Activated naive CD8-positive, alpha-beta T cell treated with anti-CD3 and anti-CD28 coated beads for 36 hours (primary cell): ENCODE results near the gene AGBL1. TPM values are rescaled to one million over a fixed set of nuclear protein-coding genes. Genes with fewer than 3 reads are reported as not detected.

Experiments used
- DNase-seq: peaks from one replicate; pipeline ENCODE4 v3.0.0; 2021
- H3K27ac Mint-ChIP-seq: one replicate; pipeline ENCODE4 v1.8.0; 2022; ENCODE audit warnings: mild to moderate bottlenecking, moderate library complexity, mixed read lengths
- H3K27me3 Mint-ChIP-seq: one replicate; pipeline ENCODE4 v1.8.0; 2022; ENCODE audit warnings: mild to moderate bottlenecking, mixed read lengths
- H3K36me3 Mint-ChIP-seq: one replicate; pipeline ENCODE4 v1.8.0; 2021; ENCODE audit warnings: mild to moderate bottlenecking, mixed read lengths
- H3K4me1 Mint-ChIP-seq: one replicate; pipeline ENCODE4 v1.8.0; 2021; ENCODE audit warnings: mixed read lengths
- H3K4me3 Mint-ChIP-seq: one replicate; pipeline ENCODE4 v1.8.0; 2022; ENCODE audit warnings: mild to moderate bottlenecking, moderate library complexity, mixed read lengths
- H3K9me3 Mint-ChIP-seq: one replicate; pipeline ENCODE4 v1.8.0; 2022; ENCODE audit warnings: mixed read lengths
- total RNA-seq, 2 experiments: library from RNA; stranded (reverse); gene quantifications; one replicate each; pipeline ENCODE4 v1.2.3, GENCODE V29; 2021

The AGBL1 gene
- total RNA-seq, 2 experiments from 2014 or later, result not detected

- no peak overlapping the region for H3K27ac Mint-ChIP-seq
- DNase-seq, result no peak
- H3K4me3 Mint-ChIP-seq, result no peak overlapping the region
- no peaks in the 10 kb centered on the region for H3K27me3 Mint-ChIP-seq
- H3K4me1 Mint-ChIP-seq, result no peaks in the 10 kb centered on the region
- no peaks in the 10 kb centered on the region for H3K36me3 Mint-ChIP-seq
- H3K9me3 Mint-ChIP-seq, result peaks cover 2% of the 10 kb centered on the region
Observed at GRCh38 chr15:86725628-86726027, 646.0 kb downstream of the AGBL1 start.

DNA sequence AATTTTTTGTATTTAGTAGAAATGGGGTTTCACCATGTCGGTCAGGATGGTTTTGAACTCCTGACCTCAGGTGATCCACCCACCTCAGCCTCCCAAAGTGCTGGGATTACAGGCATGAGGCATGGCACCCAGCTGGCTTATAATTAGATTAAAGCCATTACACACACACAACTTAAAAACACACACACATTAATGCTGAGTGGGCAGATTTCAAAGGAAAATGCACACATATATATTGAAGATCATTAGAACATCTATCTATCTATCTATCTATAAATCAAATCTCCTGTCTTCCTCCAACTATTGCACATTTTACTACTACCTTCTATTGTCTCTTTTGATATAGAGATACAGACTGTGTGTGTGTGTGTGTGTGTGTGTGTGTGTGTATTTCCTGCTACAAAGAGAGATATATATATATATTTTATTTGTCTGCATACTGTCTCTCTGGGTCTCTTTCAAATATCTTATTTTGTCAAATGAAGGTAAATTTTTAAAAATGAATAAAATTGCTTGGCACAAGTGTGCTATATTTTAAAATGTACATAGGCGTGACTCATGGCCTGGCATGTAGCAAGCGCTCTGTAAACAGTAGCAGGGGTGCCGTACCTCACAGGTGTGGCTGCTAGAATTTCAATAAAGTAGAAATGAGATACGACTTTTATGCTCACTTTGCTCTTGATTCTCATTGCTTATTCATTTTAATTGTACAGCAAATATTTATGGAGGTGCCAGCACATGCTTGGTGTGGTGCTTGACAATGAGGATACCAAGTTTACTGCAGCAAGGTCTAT, 655.8 kb downstream of the AGBL1 start:
- no peak overlapping the region for H3K27ac Mint-ChIP-seq
- H3K4me1 Mint-ChIP-seq, result no peaks in the 10 kb centered on the region
- H3K9me3 Mint-ChIP-seq, result peaks cover 7% of the 10 kb centered on the region

DNA sequence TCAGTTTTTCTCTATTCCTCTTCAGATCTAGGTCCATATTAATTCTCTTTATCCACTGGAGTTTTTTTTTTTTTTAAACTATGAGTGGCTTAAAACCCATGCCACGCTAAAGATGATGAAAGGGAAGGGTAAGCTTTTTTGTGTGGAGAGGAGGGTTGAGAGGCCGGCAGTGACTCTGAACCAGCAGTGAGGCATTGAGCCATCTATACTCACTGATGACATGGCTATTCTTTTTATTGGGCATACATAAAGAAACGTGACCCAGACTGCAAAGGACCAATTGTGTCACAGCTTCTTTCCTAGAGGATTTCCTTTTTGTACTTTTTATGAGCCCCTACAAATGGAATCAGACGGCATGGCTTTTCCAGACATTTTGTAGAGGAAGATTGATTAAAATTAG, 662.2 kb downstream of the AGBL1 start:
- H3K27me3 Mint-ChIP-seq, result no peaks in the 10 kb centered on the region
- no peak overlapping the region for H3K27ac Mint-ChIP-seq
- peaks cover 2% of the 10 kb centered on the region for H3K4me1 Mint-ChIP-seq
- DNase-seq, result no peak
- no peaks in the 10 kb centered on the region for H3K36me3 Mint-ChIP-seq
- H3K4me3 Mint-ChIP-seq, result no peak overlapping the region
- H3K9me3 Mint-ChIP-seq, result peaks cover 6% of the 10 kb centered on the region

More for the DNA sequence above, 655.8 kb downstream of the AGBL1 start:
- no peak for DNase-seq
- no peaks in the 10 kb centered on the region for H3K36me3 Mint-ChIP-seq
- no peak overlapping the region for H3K4me3 Mint-ChIP-seq
- H3K27me3 Mint-ChIP-seq, result no peaks in the 10 kb centered on the region

DNA sequence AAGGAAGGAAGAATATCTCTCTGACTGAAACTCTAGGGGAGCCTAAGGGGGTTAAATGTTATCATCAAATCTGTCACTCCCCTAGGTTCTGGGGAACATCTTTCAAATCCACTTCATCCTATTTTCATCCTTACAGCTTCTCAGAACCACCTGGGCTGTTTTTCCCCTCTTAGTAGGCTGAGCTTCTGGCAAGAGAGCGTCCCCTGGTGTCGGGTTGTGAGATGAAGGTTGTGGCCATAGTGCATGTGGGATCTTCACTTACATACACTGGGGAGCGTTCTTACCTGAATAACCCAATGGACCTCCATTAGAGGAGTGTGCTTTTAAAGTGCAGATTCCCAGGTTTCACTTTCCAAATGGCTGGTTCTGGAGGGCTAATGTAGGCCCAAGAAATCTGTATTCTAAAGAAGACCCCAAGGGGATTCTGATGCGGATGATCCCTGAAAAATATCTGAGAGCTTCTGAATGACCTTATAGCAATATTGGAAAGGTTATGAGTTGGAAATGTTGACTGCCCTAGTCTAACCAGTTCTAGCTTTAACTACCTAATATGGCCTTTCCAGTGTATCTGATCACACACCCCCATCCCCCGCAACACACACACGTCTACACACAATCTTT, 663.7 kb downstream of the AGBL1 start:
- Mint-ChIP-seq H3K27me3 (no peaks in the 10 kb centered on the region), H3K4me3 (no peak overlapping the region), H3K36me3 (no peaks in the 10 kb centered on the region), H3K27ac (no peak overlapping the region), H3K4me1 (peaks cover 2% of the 10 kb centered on the region), H3K9me3 (peaks cover 2% of the 10 kb centered on the region)
- DNase-seq, result peak; percentile 42

DNA sequence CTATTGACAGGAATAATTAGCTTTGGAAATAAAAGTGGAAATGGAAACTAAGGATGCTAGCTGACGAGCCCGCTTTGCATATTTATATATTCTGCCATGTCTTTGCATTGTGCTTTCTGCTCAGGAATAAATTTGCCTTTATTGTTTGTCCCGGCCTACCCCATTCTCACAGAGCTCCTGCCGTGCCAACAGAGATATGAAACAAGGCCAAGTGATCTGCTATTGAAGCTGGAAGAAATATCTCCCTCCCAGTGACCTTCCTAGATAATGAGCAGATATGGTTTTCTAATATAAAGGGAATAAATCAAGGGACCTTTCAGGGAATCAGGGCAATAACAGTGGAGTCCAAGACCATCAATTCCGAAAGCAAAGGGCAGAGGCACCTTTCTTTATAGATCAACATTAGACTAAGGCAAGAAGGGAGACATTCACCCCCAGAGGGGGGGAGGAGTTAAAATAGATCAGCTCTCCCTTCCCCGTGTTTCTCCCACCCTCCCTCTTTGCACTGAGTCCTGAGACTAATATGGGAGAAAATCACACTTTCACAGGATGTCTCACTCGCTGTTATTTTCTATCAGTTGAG, 664.6 kb downstream of the AGBL1 start:
- H3K27ac Mint-ChIP-seq, result no peak overlapping the region
- no peak overlapping the region for H3K4me3 Mint-ChIP-seq
- H3K27me3 Mint-ChIP-seq, result no peaks in the 10 kb centered on the region
- no peak for DNase-seq
- H3K4me1 Mint-ChIP-seq, result peaks cover 2% of the 10 kb centered on the region
- H3K9me3 Mint-ChIP-seq, result no peaks in the 10 kb centered on the region
- H3K36me3 Mint-ChIP-seq, result no peaks in the 10 kb centered on the region

DNA sequence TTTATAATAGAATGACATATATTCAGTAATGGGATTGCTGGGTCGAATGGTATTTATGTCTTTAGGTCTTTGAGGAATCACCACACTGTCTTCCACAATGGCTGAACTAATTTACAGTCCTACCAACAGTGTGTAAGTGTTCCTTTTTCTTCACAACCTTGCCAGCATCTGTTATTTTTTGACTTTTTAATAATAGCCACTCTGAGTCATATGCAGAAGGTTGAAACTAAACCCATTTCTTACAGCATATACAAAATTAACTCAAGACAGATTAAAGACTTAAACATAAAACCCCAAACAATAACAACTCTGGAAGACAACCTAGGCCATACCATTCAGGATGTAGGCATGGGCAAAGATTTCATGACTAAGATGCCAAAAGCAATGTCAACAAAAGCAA, 671.4 kb downstream of the AGBL1 start:
- H3K4me3 Mint-ChIP-seq, result no peak overlapping the region
- no peaks in the 10 kb centered on the region for H3K36me3 Mint-ChIP-seq
- H3K27me3 Mint-ChIP-seq, result peaks cover 6% of the 10 kb centered on the region
- no peak for DNase-seq
- H3K9me3 Mint-ChIP-seq, result no peaks in the 10 kb centered on the region
- no peaks in the 10 kb centered on the region for H3K4me1 Mint-ChIP-seq
- H3K27ac Mint-ChIP-seq, result no peak overlapping the region

- Mint-ChIP-seq H3K4me1 (no peaks in the 10 kb centered on the region), H3K4me3 (no peak overlapping the region), H3K9me3 (no peaks in the 10 kb centered on the region), H3K27me3 (peaks cover 9% of the 10 kb centered on the region), H3K36me3 (no peaks in the 10 kb centered on the region), H3K27ac (no peak overlapping the region)
- no peak for DNase-seq
Observed at GRCh38 chr15:86754846-86755245, 675.2 kb downstream of the AGBL1 start.

DNA sequence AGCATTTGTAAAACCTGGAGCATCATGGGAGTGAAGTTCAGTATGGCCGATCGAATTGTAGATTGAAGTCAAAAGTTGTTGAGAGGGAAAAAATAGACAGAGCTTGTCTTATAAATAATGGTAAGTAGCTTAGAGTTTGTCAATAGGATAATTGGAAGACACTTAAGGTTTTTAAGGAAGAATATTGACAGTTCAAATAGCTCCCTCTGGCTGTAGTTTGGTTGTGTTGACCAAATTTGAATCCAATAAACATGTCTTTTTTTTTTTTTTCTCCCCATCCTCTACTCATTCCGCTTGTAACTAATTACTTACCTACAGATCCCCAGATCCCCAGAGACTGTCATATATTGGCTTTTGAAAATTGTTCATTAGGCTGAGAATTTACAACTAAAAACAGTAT, 677.0 kb downstream of the AGBL1 start:
- Mint-ChIP-seq H3K36me3 (no peaks in the 10 kb centered on the region), H3K27me3 (peaks cover 9% of the 10 kb centered on the region), H3K27ac (no peak overlapping the region), H3K9me3 (no peaks in the 10 kb centered on the region), H3K4me1 (no peaks in the 10 kb centered on the region), H3K4me3 (no peak overlapping the region)
- DNase-seq, result no peak

DNA sequence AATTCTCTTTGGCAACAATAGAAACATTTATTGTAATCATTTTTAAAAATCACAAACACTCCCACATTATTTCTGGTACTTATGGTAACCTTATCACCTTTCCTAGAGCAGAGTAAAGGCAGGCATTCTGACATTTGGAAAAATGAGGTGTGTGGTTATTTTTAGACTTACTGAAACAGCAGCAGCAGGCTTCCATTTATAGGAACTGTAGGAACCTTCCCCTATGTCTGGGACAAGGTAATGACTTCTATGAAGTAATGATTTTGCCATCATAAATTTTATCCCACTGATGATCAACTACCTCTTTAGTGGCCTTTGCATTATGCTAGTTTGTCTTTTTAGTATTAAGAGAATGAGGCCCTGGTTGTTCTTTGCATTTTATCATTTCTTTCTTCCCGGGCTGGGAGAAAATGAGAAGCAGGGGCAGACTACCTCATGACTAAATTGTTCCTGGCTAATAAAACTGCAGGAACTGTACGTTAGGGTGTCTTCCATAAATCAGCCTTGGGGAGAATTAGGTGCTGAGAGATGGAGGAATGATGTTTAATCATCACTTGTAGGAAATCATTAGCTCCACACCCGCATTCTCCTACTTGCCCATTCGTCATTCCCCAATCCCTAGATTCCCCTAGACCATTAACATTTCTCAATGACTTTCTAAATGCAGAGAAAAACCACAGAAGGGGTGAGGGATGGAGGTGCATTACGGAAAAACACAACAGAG, 680.3 kb downstream of the AGBL1 start:
- no peaks in the 10 kb centered on the region for H3K36me3 Mint-ChIP-seq
- no peaks in the 10 kb centered on the region for H3K9me3 Mint-ChIP-seq
- no peak overlapping the region for H3K27ac Mint-ChIP-seq
- H3K4me1 Mint-ChIP-seq, result no peaks in the 10 kb centered on the region
- H3K4me3 Mint-ChIP-seq, result no peak overlapping the region
- H3K27me3 Mint-ChIP-seq, result peaks cover 9% of the 10 kb centered on the region
- no peak for DNase-seq

- Mint-ChIP-seq H3K4me1 (no peaks in the 10 kb centered on the region), H3K4me3 (no peak overlapping the region), H3K36me3 (no peaks in the 10 kb centered on the region), H3K27me3 (no peaks in the 10 kb centered on the region), H3K9me3 (no peaks in the 10 kb centered on the region), H3K27ac (no peak overlapping the region)
- no peak for DNase-seq
Observed at GRCh38 chr15:86762874-86763273, 683.2 kb downstream of the AGBL1 start.

DNA sequence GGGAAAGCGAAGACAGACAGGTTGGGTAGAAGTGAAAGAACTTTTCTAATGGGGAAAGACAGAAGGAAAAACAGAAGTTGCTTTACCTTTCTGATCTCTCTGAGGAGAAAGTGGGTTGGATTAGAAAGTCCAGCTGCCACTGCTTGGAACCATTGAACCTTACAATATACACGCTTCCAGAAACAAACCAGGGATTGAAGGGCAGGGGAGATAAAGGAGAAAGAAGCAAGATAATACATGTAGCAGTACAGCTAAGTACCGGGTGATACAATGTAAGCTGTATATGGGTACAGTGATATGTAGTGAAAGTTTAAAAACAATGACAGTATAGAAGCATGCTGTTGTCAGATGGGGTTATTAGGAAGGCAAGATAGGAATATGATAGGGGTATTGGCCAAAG, 684.4 kb downstream of the AGBL1 start:
- Mint-ChIP-seq H3K4me1 (no peaks in the 10 kb centered on the region), H3K4me3 (no peak overlapping the region), H3K36me3 (no peaks in the 10 kb centered on the region), H3K27ac (no peak overlapping the region), H3K9me3 (no peaks in the 10 kb centered on the region), H3K27me3 (no peaks in the 10 kb centered on the region)
- DNase-seq, result no peak

DNA sequence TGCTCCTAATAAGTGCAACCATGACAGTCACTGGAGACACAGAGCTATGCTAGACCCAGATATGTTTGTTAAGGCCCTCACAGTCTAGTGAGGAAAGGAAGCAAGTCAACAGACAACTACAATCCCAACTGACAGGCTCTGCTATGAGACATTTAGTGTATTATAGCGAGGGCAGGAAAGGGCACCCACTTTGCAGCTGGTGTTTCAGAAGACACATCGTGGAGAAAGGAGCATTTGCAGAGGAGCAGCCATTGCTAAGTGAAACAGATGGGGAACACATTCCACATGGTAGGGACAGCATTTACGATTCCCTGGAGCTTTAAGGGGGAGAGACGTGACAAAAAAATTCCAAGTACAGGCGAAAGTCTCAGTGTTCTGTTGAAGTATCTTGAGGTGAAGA, 685.6 kb downstream of the AGBL1 start:
- H3K36me3 Mint-ChIP-seq, result no peaks in the 10 kb centered on the region
- DNase-seq, result no peak
- no peak overlapping the region for H3K27ac Mint-ChIP-seq
- no peak overlapping the region for H3K4me3 Mint-ChIP-seq
- H3K4me1 Mint-ChIP-seq, result no peaks in the 10 kb centered on the region
- no peaks in the 10 kb centered on the region for H3K9me3 Mint-ChIP-seq
- H3K27me3 Mint-ChIP-seq, result no peaks in the 10 kb centered on the region

DNA sequence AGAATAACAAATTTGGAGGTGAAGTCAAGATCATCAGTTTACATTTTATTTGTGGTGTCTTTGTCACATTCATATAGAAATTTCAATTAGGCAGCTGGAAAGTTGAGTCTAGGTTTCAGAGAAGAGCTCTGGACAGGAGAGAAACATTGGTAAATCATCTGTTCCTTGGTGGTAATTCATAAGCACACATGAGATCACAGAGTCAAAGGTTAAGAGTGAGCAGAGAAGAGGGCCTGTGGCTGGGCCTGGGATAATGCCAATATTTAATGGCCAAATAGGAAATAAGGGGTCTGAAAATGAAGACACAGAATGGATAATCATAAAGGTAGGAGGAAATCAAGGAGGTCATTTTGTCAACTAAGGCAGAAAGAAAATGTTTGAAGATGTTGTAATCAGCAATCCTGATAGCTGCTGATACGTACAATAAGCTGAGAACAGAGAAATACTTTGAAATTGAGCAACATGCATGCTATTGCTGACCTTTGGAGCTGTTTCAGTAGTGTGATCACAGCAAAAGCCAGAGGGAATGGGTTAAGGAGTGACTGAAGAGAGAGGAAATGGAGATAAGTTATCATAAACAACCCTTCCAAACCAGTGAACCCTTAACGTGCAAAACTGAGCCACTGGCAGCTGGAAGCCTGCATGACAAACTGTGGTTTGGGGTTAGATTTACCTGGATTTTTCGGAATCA, 692.8 kb downstream of the AGBL1 start:
- H3K27ac Mint-ChIP-seq, result no peak overlapping the region
- H3K4me3 Mint-ChIP-seq, result no peak overlapping the region
- no peaks in the 10 kb centered on the region for H3K27me3 Mint-ChIP-seq
- DNase-seq, result no peak
- H3K36me3 Mint-ChIP-seq, result no peaks in the 10 kb centered on the region
- no peaks in the 10 kb centered on the region for H3K9me3 Mint-ChIP-seq
- H3K4me1 Mint-ChIP-seq, result no peaks in the 10 kb centered on the region

GRCh38 chr15:86773736-86774135, 694.1 kb downstream of the AGBL1 start:
- no peak for DNase-seq
- Mint-ChIP-seq H3K9me3 (peaks cover 8% of the 10 kb centered on the region), H3K27me3 (no peaks in the 10 kb centered on the region), H3K36me3 (no peaks in the 10 kb centered on the region), H3K27ac (no peak overlapping the region), H3K4me3 (no peak overlapping the region), H3K4me1 (no peaks in the 10 kb centered on the region)

DNA sequence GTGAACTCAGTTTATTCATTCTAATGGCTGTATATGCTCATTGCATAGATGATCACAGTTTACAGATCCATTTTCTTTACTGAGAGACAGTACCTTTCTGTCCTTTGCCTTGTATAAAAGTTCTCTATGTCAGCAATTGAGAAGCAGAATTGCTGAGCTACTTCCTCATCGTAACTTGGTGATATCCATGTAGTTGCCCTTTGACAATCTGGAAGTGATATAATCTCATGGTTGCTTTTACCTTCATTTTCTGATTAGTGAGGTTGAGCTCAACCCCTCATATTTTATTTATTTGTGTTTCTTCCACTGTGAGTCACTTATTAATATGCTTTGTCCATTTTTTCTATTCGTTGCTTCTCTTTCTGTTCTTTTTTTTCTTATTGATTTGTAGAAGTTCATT, 696.5 kb downstream of the AGBL1 start:
- Mint-ChIP-seq H3K9me3 (peaks cover 12% of the 10 kb centered on the region), H3K4me1 (no peaks in the 10 kb centered on the region), H3K36me3 (no peaks in the 10 kb centered on the region), H3K4me3 (no peak overlapping the region), H3K27ac (no peak overlapping the region), H3K27me3 (no peaks in the 10 kb centered on the region)
- DNase-seq, result no peak
